Chondrocyte (in vitro differentiated cells): ENCODE data around the gene ABLIM2. TPM values are rescaled to one million over a fixed set of nuclear protein-coding genes. Genes with fewer than 3 reads are reported as not detected.
"Not testable (repeated sequence)": the region's sequence is repeated elsewhere in the genome, so short reads cannot be mapped to it uniquely, and the experiment has no call there.

Source experiments
- DNase-seq: peaks from one replicate; pipeline ENCODE4 v3.0.0; 2021; ENCODE audit warnings: mixed read lengths, low spot score
- H3K27ac Mint-ChIP-seq: one replicate; pipeline ENCODE4 v1.8.0; 2021; ENCODE audit warnings: mild to moderate bottlenecking, moderate library complexity, mixed read lengths; ENCODE audit not compliant: unreplicated experiment
- H3K27me3 Mint-ChIP-seq: 2 replicates; pipeline ENCODE4 v1.8.0; 2021; ENCODE audit warnings: low read depth, mixed read lengths
- H3K36me3 Mint-ChIP-seq: 2 replicates; pipeline ENCODE4 v1.8.0; 2021; ENCODE audit warnings: low read depth, mixed read lengths
- H3K4me1 Mint-ChIP-seq: 2 replicates; pipeline ENCODE4 v1.8.0; 2021; ENCODE audit warnings: low read depth, mild to moderate bottlenecking, mixed read lengths
- H3K4me3 Mint-ChIP-seq: one replicate; pipeline ENCODE4 v1.8.0; 2021; ENCODE audit warnings: mild to moderate bottlenecking, moderate library complexity, mixed read lengths; ENCODE audit not compliant: unreplicated experiment
- H3K9me3 Mint-ChIP-seq: 2 replicates; pipeline ENCODE4 v1.8.0; 2021; ENCODE audit warnings: low read depth, mixed read lengths
- CTCF ChIP-seq: fragments of 200-600 bp; sonication (generic); IDR thresholded peaks from 2 replicates; pipeline ENCODE4 v1.5.0; 2021; ENCODE audit warnings: antibody characterized with exemption, mild to moderate bottlenecking, moderate library complexity
- total RNA-seq: library from RNA; stranded (reverse); gene quantifications from 3 replicates; pipeline ENCODE4 v1.2.1, GENCODE V29; 2021

ABLIM2 gene
- total RNA-seq, 1 donor from 2014 or later = 0.47 TPM

- TF ChIP-seq CTCF = no peak
- Mint-ChIP-seq H3K36me3 (peaks cover 2% of the 10 kb centered on the region), H3K27ac (no peak overlapping the region), H3K27me3 (peaks cover 10% of the 10 kb centered on the region), H3K4me3 (no peak overlapping the region), H3K4me1 (no peaks in the 10 kb centered on the region), H3K9me3 (no peaks in the 10 kb centered on the region)
- DNase-seq = no peak
Observed at GRCh38 chr4:7950301-7951092, 208.1 kb downstream of the ABLIM2 start.

GRCh38 chr4:7949759-7950158 is 208.9 kb downstream of the ABLIM2 start:
- no peaks in the 10 kb centered on the region for H3K9me3 Mint-ChIP-seq
- H3K36me3 Mint-ChIP-seq = peaks cover 2% of the 10 kb centered on the region
- H3K4me3 Mint-ChIP-seq = no peak overlapping the region
- H3K27ac Mint-ChIP-seq = no peak overlapping the region
- H3K4me1 Mint-ChIP-seq = peaks cover under 1% of the 10 kb centered on the region
- DNase-seq = no peak
- TF ChIP-seq CTCF = no peak
- peaks cover 10% of the 10 kb centered on the region for H3K27me3 Mint-ChIP-seq

GRCh38 chr4:7947927-7948326 is 210.7 kb downstream of the ABLIM2 start:
- Mint-ChIP-seq H3K27ac (no peak overlapping the region), H3K9me3 (no peaks in the 10 kb centered on the region), H3K36me3 (peaks cover 2% of the 10 kb centered on the region), H3K4me1 (peaks cover 5% of the 10 kb centered on the region), H3K4me3 (no peak overlapping the region), H3K27me3 (peaks cover 10% of the 10 kb centered on the region)
- DNase-seq = no peak
- no peak for TF ChIP-seq CTCF

- H3K27me3 Mint-ChIP-seq = peaks cover 10% of the 10 kb centered on the region
- H3K4me3 Mint-ChIP-seq = no peak overlapping the region
- no peaks in the 10 kb centered on the region for H3K36me3 Mint-ChIP-seq
- no peak for DNase-seq
- no peak for TF ChIP-seq CTCF
- H3K4me1 Mint-ChIP-seq = peaks cover 12% of the 10 kb centered on the region
- no peaks in the 10 kb centered on the region for H3K9me3 Mint-ChIP-seq
- no peak overlapping the region for H3K27ac Mint-ChIP-seq
Observed at GRCh38 chr4:7945709-7946380, 212.8 kb downstream of the ABLIM2 start.

GRCh38 chr4:7944599-7945220 is 213.9 kb downstream of the ABLIM2 start:
- H3K9me3 Mint-ChIP-seq = no peaks in the 10 kb centered on the region
- peaks cover 17% of the 10 kb centered on the region for H3K4me1 Mint-ChIP-seq
- peaks cover 10% of the 10 kb centered on the region for H3K27me3 Mint-ChIP-seq
- H3K36me3 Mint-ChIP-seq = no peaks in the 10 kb centered on the region
- H3K27ac Mint-ChIP-seq = no peak overlapping the region
- no peak for TF ChIP-seq CTCF
- no peak overlapping the region for H3K4me3 Mint-ChIP-seq
- DNase-seq = no peak

GRCh38 chr4:7943688-7944087 is 214.9 kb downstream of the ABLIM2 start:
- peaks cover 17% of the 10 kb centered on the region for H3K4me1 Mint-ChIP-seq
- not testable (repeated sequence) for H3K27me3 Mint-ChIP-seq, H3K9me3 Mint-ChIP-seq, DNase-seq, H3K36me3 Mint-ChIP-seq, H3K4me3 Mint-ChIP-seq, H3K27ac Mint-ChIP-seq
